HG03571 (cell line): ENCODE data around the gene RCL1.
A peak's percentile ranks its signal among the peaks of the same experiment; 100 is the strongest.
"Not testable (repeated sequence)": the region's sequence is repeated elsewhere in the genome, so short reads cannot be mapped to it uniquely, and the experiment has no call there.

ENCODE experiments used
- ATAC-seq: cut with Tn5 transposase; IDR thresholded peaks from one replicate; pipeline ENCODE4 v1.9.1; 2021; ENCODE audit not compliant: unreplicated experiment

RCL1 gene

GRCh38 chr9:4866239-4866969 lies 73.7 kb downstream of the RCL1 start:
- no peak for ATAC-seq

GRCh38 chr9:4873066-4873465 lies 80.3 kb downstream of the RCL1 start:
- no peak for ATAC-seq

- ATAC-seq, result no peak
Observed at GRCh38 chr9:4875559-4875958, 82.8 kb downstream of the RCL1 start.

GRCh38 chr9:4879115-4879558 lies 86.4 kb downstream of the RCL1 start:
- no peak for ATAC-seq

GRCh38 chr9:4883326-4883873 lies 90.7 kb downstream of the RCL1 start:
- ATAC-seq, result no peak

GRCh38 chr9:4886698-4887097 lies 94.0 kb downstream of the RCL1 start:
- peak; percentile 98 for ATAC-seq

- ATAC-seq, result no peak
Observed at GRCh38 chr9:4887556-4887955, 94.8 kb downstream of the RCL1 start.

- ATAC-seq, result no peak
Observed at GRCh38 chr9:4890242-4890641, 97.5 kb downstream of the RCL1 start.

- no peak for ATAC-seq
Observed at GRCh38 chr9:4890929-4891328, 98.2 kb downstream of the RCL1 start.

GRCh38 chr9:4891674-4892073 lies 98.9 kb downstream of the RCL1 start:
- ATAC-seq, result no peak

GRCh38 chr9:4892501-4893194 lies 99.9 kb downstream of the RCL1 start:
- ATAC-seq, result no peak

GRCh38 chr9:4894076-4894475 lies 101.3 kb downstream of the RCL1 start:
- ATAC-seq, result no peak

GRCh38 chr9:4899853-4900252 lies 107.1 kb downstream of the RCL1 start:
- not testable (repeated sequence) for ATAC-seq

- not testable (repeated sequence) for ATAC-seq
Observed at GRCh38 chr9:4901401-4902134, 108.8 kb downstream of the RCL1 start.

- ATAC-seq, result no peak
Observed at GRCh38 chr9:4902135-4902475, 109.4 kb downstream of the RCL1 start.

- no peak for ATAC-seq
Observed at GRCh38 chr9:4904322-4905134, 111.8 kb downstream of the RCL1 start.

- no peak for ATAC-seq
Observed at GRCh38 chr9:4905135-4905490, 112.4 kb downstream of the RCL1 start.
